CD4-positive, alpha-beta T cell treated with Interleukin-15 for 4 hours (primary cell): Measurements from ENCODE around the gene EMID1.
"Not testable (repeated sequence)": the region's sequence is repeated elsewhere in the genome, so short reads cannot be mapped to it uniquely, and the experiment has no call there.

ENCODE experiments used
- DNase-seq: peaks from one replicate; pipeline ENCODE4 v3.0.0-alpha.2; 2020; ENCODE audit warnings: low spot score

Gene EMID1

DNA sequence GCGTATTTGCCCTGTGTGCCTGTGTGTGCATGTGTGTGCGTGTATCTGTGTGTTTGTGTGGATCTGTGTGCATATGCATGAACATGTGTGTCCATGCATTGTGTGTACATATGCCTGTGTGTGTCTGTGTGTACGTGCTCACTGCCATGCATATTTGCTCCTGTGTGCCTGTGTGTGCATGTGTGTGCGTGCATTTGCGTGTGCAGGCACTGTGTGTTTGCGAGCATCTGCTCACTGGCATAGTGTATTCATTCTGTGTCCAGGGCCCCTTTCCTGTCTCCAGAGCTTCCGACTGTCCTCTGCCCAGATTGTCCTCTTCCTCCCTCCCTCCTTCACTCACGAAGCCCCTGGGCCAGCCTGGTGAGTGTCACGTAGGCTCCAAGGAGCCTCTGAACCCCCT lies 5.8 kb downstream of the EMID1 start:
- DNase-seq = no peak

DNA sequence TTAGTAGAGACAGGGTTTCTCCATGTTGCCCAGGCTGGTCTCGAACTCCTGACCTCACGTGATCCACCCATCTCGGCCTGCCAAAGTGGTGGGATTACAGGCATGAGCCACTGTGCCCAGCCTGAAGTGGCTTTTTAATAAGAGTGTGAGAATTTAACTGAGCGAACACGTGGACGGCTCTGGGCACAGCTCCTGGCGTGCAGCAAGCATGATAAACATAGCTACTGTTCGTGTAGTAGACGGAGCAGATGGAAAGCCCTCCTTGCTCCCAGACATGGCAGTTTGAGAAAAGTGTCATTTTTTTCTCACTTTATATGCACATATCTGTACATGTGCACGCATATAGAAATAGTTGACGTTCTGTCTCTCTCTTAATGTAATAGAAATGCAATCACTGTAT lies 7.0 kb downstream of the EMID1 start:
- no peak for DNase-seq

DNA sequence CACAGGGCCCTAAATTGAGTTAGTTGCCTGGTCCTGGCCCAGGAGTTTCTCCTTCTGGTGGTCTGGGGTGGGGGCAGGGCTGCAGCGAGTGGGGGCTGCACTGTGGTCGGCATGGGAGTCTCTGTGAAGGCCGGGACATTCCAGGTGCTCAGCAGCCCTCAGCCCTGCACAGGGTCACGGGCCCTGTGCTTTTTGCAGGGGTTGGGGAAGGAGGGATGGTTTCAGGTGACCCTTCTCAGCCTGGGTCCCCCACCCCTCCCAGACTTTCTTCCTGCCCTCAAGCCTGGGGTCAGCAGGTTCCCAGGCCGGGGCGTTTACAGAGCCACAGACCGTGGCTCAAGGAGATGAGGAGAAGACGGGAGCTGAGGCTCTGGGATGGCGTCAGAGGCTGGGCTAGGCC lies 7.8 kb downstream of the EMID1 start:
- no peak for DNase-seq

- no peak for DNase-seq
Observed at GRCh38 chr22:29214232-29214631, 8.5 kb downstream of the EMID1 start.

- no peak for DNase-seq
Observed at GRCh38 chr22:29215012-29215860, 9.5 kb downstream of the EMID1 start.

- DNase-seq = no peak
Observed at GRCh38 chr22:29216011-29216872, 10.5 kb downstream of the EMID1 start.

- DNase-seq = no peak
Observed at GRCh38 chr22:29216873-29217666, 11.4 kb downstream of the EMID1 start.

DNA sequence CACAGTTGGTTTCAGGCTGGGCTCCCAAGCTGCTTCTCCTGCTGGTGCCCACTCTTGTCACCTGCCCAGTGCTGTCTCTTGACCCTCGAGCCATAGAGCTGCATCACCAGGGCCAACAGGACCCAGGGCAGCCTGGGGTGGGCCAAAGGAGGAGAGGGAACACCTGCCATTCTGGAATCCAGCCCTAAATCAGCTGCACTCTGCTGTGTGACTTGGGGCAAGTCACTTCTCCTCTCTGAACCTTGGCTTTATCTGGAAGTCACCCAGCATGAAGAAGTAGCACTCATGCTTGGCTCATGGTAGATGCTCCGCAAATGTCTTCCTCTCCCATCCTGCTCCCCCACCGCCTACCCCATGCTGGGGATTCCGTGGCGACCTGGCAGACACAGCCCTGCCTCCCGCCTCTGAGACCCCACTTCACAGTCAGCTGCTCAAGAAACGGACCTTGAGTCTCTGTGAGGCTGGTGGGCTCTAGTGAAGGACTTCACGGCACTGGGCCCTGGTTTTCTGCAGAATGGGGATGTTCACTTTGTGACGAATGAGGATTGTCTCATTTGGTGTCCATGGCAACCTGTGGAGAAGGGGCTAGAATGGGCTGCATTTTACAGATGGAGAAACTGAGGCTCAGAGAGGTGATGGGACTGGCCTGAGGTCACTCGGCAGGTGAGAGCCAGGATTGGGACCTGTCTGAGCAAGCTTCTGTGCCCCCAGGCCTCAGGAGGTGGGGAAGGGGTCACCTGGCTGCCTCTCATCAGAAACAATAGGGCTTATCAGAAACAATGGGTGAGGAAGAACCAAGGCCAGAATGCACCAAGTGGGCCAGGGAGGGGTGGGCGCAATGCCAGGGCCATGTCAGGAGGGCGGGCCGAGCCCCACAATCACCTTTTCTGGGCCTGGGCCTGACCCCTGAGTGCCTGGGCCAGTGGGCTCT lies 12.4 kb downstream of the EMID1 start:
- no peak for DNase-seq

GRCh38 chr22:29218758-29219408 lies 13.2 kb downstream of the EMID1 start:
- DNase-seq = no peak

- not testable (repeated sequence) for DNase-seq
Observed at GRCh38 chr22:29219409-29219782, 13.7 kb downstream of the EMID1 start.

DNA sequence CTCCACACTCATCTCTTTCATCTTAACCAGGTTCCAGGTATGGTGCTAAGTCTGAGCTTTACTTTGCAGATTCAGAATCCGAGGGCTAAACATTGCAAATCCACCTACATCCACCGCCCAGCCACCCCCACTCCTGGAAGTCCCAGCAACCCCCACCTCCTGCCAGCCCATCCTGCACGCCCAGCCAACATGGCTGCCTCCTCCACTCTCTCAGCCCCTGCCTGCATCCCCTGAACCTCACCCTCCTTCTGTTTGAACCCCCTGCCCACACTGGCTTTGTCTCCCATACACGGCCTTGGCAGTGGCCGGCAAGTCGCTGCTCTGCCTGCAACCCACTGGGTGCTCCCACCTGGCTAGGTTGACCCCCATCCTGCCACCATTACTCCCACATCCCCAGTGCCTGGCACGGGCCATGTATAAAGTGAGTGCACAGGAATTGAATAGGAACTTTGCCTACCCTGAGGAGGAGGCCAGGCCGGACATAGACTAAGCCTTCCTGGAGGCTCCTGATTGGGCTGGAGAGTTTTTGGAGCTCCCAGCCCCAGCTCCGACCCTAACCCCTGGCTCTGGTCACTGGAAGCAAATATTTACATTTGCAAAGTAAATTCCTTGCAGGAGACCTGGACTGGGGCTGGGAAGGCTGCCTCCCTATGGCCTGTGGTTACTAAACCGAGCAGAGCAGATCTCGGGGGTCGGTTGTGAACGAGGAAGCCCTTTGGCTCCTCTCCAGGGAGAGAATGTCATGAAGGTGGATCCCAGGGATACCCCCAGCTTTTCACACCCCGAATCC lies 14.4 kb downstream of the EMID1 start:
- no peak for DNase-seq

DNA sequence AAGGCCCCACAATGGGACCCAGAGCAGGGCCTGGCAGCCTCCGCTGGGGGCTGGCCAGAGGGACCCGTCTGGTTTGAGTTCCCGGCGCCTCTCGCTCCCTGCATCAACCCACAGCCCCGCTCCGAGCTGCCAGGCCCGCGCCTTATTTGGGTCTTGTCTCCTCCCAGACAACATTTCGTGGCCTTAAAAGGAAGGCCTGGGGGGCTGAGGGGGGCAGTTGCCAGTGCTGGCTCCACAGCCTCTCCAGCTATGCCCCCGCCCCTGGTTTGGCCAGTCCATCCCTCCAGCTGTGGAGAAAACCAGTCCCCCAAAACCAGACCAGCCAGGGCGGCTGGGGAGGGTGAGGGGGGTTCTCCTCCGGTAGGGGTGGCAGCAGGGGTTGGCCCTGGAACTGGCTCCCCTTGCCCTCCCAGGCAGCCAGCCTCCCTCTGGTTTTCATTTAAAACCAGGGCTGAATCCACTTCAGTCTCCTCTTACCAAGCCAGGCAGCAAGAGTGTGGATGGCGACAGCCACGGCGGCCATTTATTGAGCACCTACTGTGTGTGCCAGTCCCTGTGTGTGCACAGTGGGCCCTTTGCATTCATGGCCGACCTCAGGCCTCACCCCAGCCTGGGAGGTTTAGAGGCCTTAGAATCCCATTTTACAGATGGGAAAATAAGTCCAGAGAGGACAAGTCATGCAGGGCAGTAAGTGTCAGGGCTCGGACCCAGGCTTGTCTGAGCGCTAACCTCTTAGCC lies 18.6 kb downstream of the EMID1 start:
- no peak for DNase-seq

- DNase-seq = no peak
Observed at GRCh38 chr22:29224859-29225410, 19.2 kb downstream of the EMID1 start.

- DNase-seq = no peak
Observed at GRCh38 chr22:29225422-29226090, 19.9 kb downstream of the EMID1 start.

GRCh38 chr22:29226351-29226981 lies 20.8 kb downstream of the EMID1 start:
- DNase-seq = no peak

- DNase-seq = no peak
Observed at GRCh38 chr22:29230972-29231875, 25.5 kb downstream of the EMID1 start.
